Gastrocnemius medialis (tissue), 4 donors: ENCODE data around the gene C2orf69.

Experiments used
- CTCF ChIP-seq, 5 experiments: fragments of 450-650 bp in 3 of 5; fragments of 200-600 bp in 2 of 5; sonication (generic) in 2 of 5; IDR thresholded peaks in 4 of 5; conservative IDR thresholded peaks in 1 of 5; 1 replicate in 4 of 5; 2 replicates in 1 of 5; pipeline ENCODE4 v1.5.1; 2016 to 2019; ENCODE audit warnings: antibody characterized with exemption in 5 of 5, mild to moderate bottlenecking in 3 of 5, moderate library complexity in 3 of 5
- POLR2A ChIP-seq, 2 donors: fragments of 450-650 bp; IDR thresholded peaks; one replicate each; pipeline ENCODE4 v1.6.1; 2017; ENCODE audit warnings: antibody characterized with exemption in 2 of 2, mild to moderate bottlenecking in 2 of 2, moderate library complexity in 2 of 2

GRCh38 chr2:199882667-199883066, 28.4 kb upstream of the C2orf69 start:
- no peak for TF ChIP-seq CTCF (IDR thresholded peaks at IDR 0.05 in 4 of 5, conservative IDR thresholded peaks at IDR 0.05 in 1 of 5)
- no peak for TF ChIP-seq POLR2A (IDR thresholded peaks at IDR 0.05)
